ENCODE data around the gene GALNT10. TPM values are rescaled to one million over a fixed set of nuclear protein-coding genes. Genes with fewer than 3 reads are reported as not detected.

GALNT10 gene
- total and polyA plus RNA-seq, 10 of the 15 experiments (the other 5 are each of a cell fraction or from before 2014, with no cell fraction given): 3.9 to 35.4 (median 15.5) TPM

GRCh38 chr5:154371687-154372086 is 181.2 kb downstream of the GALNT10 start:
- 93% methylated on average over 3 of the region's 3 CpGs for WGBS (ENCODE audit: insufficient coverage, insufficient replicate concordance, low lambda C conversion rate, missing lambda C conversion rate)
- ChIA-PET SMC1A (ENCODE audit: uncharacterized antibody, unreplicated experiment) (no interaction called here), CTCF (interaction anchor here (1.8 kb wide), 1 partner anchor 33 kb away, joined by 6 read pairs; no protein-coding TSS in a partner anchor), POLR2A (no interaction called here), RAD21 (ENCODE audit: unreplicated experiment) (no interaction called here)
- H4K20me1 ChIP-seq (ENCODE audit: control insufficient read depth, insufficient read depth): no peaks in the 10 kb centered on the region
- no TSS peak for BruUV-seq (replicated peaks)
- ATAC-seq: no peak
- H3K9me3 ChIP-seq (replicated peaks; ENCODE audit: control insufficient read depth, insufficient read depth, low read length): no peaks in the 10 kb centered on the region
- H3K79me2 ChIP-seq (ENCODE audit: control insufficient read depth, insufficient read depth, low read length): no peaks in the 10 kb centered on the region
- no peaks in the 10 kb centered on the region for H3K27me3 ChIP-seq (replicated peaks in 1 of 2; ENCODE audit: control insufficient read depth in 2 of 2, insufficient read depth in 2 of 2, low read length in 1 of 2)
- intact Hi-C loops (cut with micrococcal nuclease; ENCODE audit: unreplicated experiment): no loop called here
- no peak overlapping the region for H3K27ac ChIP-seq (ENCODE audit: control insufficient read depth, insufficient read depth)
- FAIRE-seq: no peak
- DNase-seq (ENCODE audit: low read depth, low spot score): no peak
- in situ Hi-C loops (cut with MboI): no loop called here
- no peak for TF ChIP-seq RAD21 (IDR thresholded peaks at IDR 0.05; ENCODE audit: insufficient read depth, low read depth, low read length)
- no peak for TF ChIP-seq CHD1 (IDR thresholded peaks at IDR 0.05; ENCODE audit: low read depth, low read length)
- TF ChIP-seq ZNF24 (IDR thresholded peaks at IDR 0.05): no peak
- TF ChIP-seq CREB1 (IDR thresholded peaks at IDR 0.05; ENCODE audit: low read depth): no peak
- peaks cover 0 to 7% of the 10 kb centered on the region in 2 experiments; a peak in 3 of 4 replicates for H3K36me3 ChIP-seq (ENCODE audit: control insufficient read depth in 2 of 2, insufficient read depth in 2 of 2, low read length in 1 of 2)
- H3K4me1 ChIP-seq (ENCODE audit: control insufficient read depth, insufficient read depth, low read length): no peaks in the 10 kb centered on the region
- no peak overlapping the region for H3K4me3 ChIP-seq
- no peak overlapping the region for H3K4me2 ChIP-seq (ENCODE audit: control insufficient read depth, insufficient read depth)
- no peak overlapping the region for H2AFZ ChIP-seq (ENCODE audit: control insufficient read depth, low read depth, low read length)
- H3K9ac ChIP-seq (ENCODE audit: control insufficient read depth, insufficient read depth, low read length): no peak overlapping the region

GRCh38 chr5:154372661-154373060 is 182.1 kb downstream of the GALNT10 start:
- BruUV-seq (replicated peaks): no TSS peak
- Histone ChIP-seq H3K9ac (ENCODE audit: control insufficient read depth, insufficient read depth, low read length) (no peak overlapping the region), H3K27ac (ENCODE audit: control insufficient read depth, insufficient read depth) (no peak overlapping the region), H3K4me3 (no peak overlapping the region), H4K20me1 (ENCODE audit: control insufficient read depth, insufficient read depth) (no peaks in the 10 kb centered on the region), H3K9me3 (replicated peaks; ENCODE audit: control insufficient read depth, insufficient read depth, low read length) (no peaks in the 10 kb centered on the region), H3K4me1 (ENCODE audit: control insufficient read depth, insufficient read depth, low read length) (no peaks in the 10 kb centered on the region), H3K36me3 (ENCODE audit: control insufficient read depth in 2 of 2, insufficient read depth in 2 of 2, low read length in 1 of 2) (peaks cover 5 to 7% of the 10 kb centered on the region in 2 experiments; a peak in 3 of 4 replicates), H2AFZ (ENCODE audit: control insufficient read depth, low read depth, low read length) (no peak overlapping the region), H3K27me3 (replicated peaks in 1 of 2; ENCODE audit: control insufficient read depth in 2 of 2, insufficient read depth in 2 of 2, low read length in 1 of 2) (no peaks in the 10 kb centered on the region), H3K79me2 (ENCODE audit: control insufficient read depth, insufficient read depth, low read length) (no peaks in the 10 kb centered on the region), H3K4me2 (ENCODE audit: control insufficient read depth, insufficient read depth) (no peak overlapping the region)
- WGBS (ENCODE audit: insufficient coverage, insufficient replicate concordance, low lambda C conversion rate, missing lambda C conversion rate): 89% methylated on average over 5 of the region's 5 CpGs
- CTCF ChIA-PET: interaction anchor here (0.7 to 1.8 kb wide), 2 partner anchors 32 to 192 kb away, joined by 3 to 6 read pairs; no protein-coding TSS in a partner anchor
- no peak for FAIRE-seq
- POLR2A ChIA-PET: no interaction called here
- in situ Hi-C loops (cut with MboI): no loop called here
- RAD21 ChIA-PET (ENCODE audit: unreplicated experiment): no interaction called here
- no peak for ATAC-seq
- TF ChIP-seq IKZF2 (IDR thresholded peaks at IDR 0.05) (no peak), PAX5 (IDR thresholded peaks at IDR 0.05; ENCODE audit: borderline replicate concordance, low read depth, low read length) (no peak), TCF12 (IDR thresholded peaks at IDR 0.05; ENCODE audit: low read depth, low read length) (no peak), RUNX3 (IDR thresholded peaks at IDR 0.05; ENCODE audit: low read length) (no peak), SMAD1 (IDR thresholded peaks at IDR 0.05; ENCODE audit: low read depth, partially characterized antibody) (no peak), NRF1 (conservative IDR thresholded peaks at IDR 0.05; ENCODE audit: low read depth, low read length) (no peak), IRF4 (IDR thresholded peaks at IDR 0.05; ENCODE audit: low read depth, low read length) (no peak), SKIL (IDR thresholded peaks at IDR 0.05; ENCODE audit: low read depth, poor library complexity, severe bottlenecking) (no peak), SREBF2 (IDR thresholded peaks at IDR 0.05; ENCODE audit: low read length) (no peak)
- SMC1A ChIA-PET (ENCODE audit: uncharacterized antibody, unreplicated experiment): interaction anchor here (1.2 to 1.4 kb wide), 2 partner anchors 11 to 32 kb away, joined by 3 to 4 read pairs; no protein-coding TSS in a partner anchor
- DNase-seq (ENCODE audit: low read depth, low spot score): no peak
- intact Hi-C loops (cut with micrococcal nuclease; ENCODE audit: unreplicated experiment): no loop called here
